ENCODE results near the gene CACNA1A.

Gene CACNA1A

DNA sequence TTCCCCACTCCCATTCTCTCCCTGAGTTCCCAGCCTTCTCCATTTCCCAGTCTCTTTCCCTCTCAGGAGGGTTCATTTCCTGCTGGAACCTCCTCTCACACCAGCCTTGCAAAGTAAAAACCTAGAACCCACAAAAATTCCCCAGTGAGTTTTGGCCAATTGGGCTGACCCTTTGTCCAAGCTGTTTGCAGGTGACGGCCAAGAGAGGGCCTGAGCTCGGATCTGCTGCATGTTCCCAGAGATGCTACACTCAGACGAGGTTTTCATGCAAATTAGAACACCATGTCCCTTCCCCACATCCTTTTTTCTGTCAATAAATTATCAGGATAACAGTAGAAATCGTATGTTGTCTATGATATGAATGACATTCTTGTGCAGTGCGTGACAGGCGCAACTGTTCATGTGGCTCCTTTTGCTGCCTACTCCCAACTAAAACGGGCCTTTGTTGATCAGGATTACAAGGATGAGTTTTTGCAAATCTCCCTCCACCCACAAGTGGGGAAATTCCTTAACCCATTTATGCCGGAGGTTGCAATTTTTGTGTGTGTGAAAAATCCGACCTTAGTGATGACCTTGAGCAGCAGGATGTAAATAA is 149.5 kb downstream of the CACNA1A start:
- no peak for DNase-seq

DNA sequence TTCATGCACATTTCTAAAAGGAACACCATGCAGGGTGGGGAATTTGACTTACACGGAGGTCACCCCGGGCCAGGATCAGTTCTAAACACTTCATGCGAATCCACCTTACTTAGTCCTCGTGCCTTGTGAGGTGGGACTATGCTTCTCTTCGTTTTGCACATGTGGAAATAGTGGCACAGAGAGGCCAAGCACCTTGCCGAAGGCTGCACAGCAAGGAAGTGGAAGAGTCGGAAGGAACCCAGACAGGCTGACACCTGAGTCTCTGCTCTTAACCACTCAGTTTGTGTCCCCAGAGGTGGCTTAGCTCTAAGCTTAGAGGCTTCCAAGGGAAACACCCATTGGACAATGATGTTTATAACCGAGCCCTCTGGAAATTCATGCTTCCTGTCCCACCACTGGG is 150.1 kb downstream of the CACNA1A start:
- DNase-seq, result no peak

DNA sequence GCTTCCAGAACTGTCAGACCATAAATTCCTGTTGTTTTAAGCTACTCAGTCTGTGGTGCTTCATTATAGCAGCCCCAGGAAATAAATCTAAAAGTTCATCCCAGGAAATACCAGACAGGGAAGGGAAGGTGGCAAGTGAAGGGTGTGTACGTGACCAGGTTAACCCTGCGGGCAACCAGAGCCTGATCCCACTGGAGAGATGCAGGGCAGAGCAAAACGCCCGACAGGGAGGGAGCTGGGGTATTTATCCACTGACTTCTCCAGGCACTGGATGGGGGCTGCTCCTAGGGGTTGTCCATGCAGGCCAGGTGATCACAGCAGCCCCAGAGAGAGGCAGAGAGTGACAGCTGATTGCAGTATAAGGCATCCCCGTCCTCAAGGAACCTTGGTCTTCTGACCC is 150.9 kb downstream of the CACNA1A start:
- no peak for DNase-seq

DNA sequence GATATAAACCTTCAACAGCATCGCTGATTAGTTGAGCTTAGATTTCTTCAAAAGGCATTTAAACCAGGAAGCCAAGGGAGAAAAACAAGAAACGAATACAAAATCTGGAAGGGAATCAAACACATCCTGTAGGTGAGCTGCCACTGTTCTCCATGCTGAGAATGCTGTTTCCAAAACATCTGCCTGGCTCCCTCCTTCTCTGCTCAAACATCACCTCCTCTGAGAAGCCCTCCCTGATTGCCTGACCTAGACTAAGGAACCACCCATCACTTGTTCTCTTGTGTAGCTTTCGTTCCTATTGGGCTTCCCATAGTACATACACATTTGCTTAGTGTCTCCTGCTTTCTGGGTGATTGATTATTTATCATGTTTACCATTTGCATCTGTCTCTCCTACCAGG is 152.7 kb downstream of the CACNA1A start:
- no peak for DNase-seq

- DNase-seq, result no peak
Observed at GRCh38 chr19:13350759-13351158, 155.5 kb downstream of the CACNA1A start.

GRCh38 chr19:13350072-13350471 is 156.2 kb downstream of the CACNA1A start:
- DNase-seq, result no peak

DNA sequence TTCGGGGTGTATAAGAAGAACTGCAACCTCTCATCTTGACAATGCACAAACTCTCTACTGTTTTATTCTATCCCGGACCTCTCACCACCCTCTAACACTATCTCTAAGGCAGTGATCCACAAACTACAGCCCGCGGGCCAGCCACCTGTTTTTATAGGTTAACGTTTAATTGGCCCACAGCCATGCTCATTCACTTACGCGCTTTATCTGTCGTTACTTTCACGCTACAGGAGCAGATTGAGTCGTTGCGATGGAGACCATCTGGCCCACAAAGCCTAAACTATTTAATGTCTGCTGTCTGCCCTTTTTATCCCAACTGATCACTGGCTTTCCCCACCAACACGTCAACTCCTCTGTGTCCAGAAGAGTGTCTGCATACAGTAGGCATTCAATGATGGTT is 158.9 kb downstream of the CACNA1A start:
- no peak for DNase-seq

DNA sequence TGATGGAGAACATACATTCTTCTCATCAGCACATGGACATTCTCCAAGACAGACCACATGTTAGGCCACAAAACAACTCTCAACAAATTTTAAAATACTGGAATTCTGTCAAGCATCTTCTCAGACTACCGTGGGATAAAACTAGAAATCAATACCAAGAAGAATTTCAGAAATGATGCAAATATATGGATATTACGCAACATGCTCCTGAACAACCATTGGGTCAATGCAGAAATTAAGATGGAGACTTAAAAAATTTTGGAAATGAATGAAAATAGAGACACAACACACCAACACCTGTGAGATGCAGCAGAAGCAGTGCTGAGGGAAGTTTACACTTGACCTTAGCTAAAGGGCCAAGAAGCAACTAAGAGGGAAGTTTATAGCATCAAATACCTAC is 162.8 kb downstream of the CACNA1A start:
- DNase-seq, result no peak

DNA sequence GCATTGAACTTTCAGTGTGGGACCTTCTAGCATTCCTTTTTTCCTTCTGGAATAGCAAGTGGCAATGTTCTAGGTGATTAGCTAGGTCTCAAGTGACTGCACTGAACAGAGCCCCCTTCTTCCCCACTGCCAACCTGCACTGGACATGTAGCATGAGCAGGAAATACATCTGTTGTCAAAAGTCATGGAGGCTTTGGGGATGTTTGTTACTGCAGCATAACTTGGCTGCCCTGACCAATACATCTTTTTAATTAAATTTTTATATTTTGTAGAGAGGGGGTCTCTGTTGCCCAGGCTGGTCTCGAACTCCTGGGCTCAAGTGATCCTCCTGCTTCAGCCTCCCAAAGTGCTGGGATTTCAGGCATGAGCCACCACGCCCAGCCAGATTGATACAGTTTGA is 163.6 kb downstream of the CACNA1A start:
- DNase-seq, result no peak

- DNase-seq, result no peak
Observed at GRCh38 chr19:13339869-13340268, 166.4 kb downstream of the CACNA1A start.

GRCh38 chr19:13337181-13337580 is 169.1 kb downstream of the CACNA1A start:
- no peak for DNase-seq

GRCh38 chr19:13334801-13335481 is 171.3 kb downstream of the CACNA1A start:
- DNase-seq, result no peak

- DNase-seq, result no peak
Observed at GRCh38 chr19:13330285-13330684, 176.0 kb downstream of the CACNA1A start.

DNA sequence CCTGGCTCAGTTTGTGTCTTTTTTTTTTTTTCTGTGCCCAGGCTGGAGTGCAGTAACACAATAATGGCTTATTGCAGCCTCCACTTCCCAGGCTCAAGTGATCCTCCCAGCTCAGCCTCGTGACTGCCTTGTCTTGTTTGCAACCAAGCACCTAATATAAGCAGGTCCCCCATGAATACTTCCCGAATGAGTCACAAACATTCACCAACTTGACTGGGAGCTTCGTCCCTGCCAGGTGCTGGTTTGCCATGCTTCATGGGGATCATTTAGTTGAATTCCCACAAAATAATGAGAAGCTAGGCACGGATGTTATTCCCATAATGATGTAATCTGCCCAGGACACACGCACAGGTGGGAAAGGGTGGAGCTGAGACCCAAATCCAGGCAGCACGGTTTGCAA is 176.5 kb downstream of the CACNA1A start:
- no peak for DNase-seq

GRCh38 chr19:13328241-13328640 is 178.0 kb downstream of the CACNA1A start:
- no peak for DNase-seq

DNA sequence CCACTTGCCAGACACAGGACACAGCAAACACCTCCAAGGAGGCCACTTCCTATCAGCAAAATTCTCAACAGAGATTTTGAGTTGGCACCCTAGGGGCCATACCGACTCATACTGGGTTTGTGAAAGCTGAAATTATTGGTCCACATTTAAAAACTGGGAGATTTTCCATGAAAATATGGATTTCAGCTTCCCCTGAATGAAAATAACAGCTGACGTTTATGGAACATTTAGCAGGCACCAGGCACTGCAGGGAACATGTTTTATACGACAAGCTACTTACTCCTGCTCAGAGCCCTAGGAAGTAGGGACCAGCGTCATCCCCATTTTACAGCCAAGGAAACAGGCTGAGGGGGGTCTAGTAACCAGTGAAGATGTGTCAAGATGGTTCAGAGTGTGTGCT is 186.8 kb downstream of the CACNA1A start:
- DNase-seq, result no peak

GRCh38 chr19:13318190-13318589 is 188.1 kb downstream of the CACNA1A start:
- no peak for DNase-seq

GRCh38 chr19:13315495-13315894 is 190.8 kb downstream of the CACNA1A start:
- no peak for DNase-seq

- no peak for DNase-seq
Observed at GRCh38 chr19:13314761-13315160, 191.5 kb downstream of the CACNA1A start.

DNA sequence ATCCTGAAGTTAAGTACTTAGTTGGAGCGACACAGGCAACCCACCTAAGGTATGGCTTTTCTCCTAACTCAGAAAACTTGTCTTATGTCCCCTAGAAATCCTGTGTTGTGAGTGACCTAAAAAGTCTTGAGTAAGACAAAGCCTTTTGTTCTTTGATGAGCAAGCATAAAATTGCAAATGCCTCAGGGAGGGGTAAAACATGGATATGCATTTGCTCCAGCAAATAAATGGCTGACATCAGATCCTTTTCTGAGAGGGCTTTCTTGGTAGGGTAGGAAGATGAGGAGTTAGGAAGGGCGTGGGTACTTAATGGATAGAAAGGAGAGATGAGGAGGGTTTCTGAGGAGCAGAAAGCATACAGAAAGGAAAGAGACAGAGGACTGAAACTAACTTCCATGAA is 192.4 kb downstream of the CACNA1A start:
- no peak for DNase-seq

DNA sequence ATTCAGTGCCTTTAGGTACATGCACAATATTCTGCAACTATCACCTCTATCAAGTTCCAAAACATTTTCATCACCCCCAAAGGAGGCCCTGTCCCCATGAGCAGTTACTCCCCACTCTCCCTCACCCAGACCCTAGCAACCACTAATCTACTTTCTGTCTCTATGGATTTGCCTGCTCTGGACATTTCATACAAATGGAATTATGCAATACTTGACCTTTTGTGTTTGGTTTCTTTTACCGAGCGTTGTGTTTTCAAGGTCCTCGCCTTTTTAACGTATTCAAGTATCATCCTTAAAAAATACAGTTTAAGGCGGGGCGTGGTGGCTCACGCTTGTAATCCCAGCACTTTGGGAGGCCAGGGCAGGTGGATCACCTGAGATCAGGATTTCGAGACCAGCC is 196.4 kb downstream of the CACNA1A start:
- no peak for DNase-seq

DNA sequence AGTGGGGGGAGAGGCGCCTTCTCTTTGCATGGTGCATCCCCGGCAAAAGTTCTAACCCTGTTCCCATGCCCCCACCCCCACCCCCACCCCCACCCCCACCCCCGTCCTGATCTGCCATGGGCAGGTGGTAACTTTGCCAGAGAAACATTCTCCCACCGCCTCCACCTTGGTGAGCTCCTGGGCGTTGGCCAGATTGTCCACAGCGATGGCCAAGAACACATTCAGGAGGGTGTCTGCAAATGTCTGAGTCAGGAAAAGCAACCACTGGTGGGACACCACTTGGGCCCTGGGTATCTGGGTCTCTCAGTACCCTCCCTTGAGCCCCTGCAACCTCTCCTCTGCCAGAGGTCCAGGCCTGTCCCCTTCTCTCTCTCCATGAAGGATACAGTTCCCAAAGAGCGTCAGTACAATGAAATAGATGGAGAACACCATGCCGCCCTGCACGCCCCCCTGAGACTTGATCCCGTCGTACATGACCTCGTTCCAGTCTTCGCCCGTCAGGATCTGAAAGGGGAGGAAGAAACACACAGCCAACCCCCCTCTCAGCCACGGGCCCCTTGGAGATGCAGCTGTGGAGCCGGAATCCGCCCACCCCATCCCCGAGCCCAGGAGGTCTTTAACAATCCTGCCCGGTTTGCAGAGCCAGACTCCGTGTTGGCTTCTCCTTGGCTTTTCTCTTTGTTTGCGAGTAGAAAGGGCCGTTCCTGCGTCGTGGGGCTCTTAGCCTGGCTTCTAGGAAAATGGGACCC is 202.7 kb downstream of the CACNA1A start:
- DNase-seq, result no peak

DNA sequence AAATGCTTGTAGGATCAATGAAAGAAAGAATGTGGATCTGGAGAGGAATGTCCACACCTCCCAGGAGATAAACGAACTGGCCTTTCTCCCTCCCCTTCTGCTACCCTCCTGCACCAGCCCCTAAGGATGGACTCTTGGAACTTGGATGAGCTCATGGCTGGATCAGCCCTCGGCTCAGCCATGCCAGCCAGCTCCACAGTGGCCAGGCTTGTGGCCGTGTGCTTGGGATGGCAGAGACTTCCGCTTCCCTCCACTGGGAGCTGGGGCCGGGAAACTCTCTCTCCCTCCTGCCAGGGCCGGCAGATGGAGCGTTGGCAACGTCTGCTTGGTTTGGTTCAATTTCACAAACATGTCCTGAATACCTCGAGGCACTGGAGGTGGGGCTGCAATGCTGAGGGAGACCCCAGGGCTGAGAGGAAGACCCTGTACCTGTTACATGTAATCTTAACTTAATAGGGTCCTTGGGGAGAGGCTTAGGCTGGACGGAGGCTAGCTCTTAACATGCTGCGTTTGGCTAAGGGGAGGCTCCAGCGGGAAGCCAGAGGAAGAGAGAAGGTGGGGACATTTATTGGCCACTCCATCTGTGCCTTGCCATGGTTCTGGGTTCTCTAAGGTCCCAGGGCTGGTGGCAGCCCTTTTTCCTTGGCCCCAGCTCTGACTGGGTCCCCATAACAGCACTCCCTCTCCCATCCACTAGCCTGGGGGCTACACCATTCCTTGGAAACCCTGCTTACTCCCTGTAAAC is 203.6 kb downstream of the CACNA1A start:
- no peak for DNase-seq
